ENCODE results near the gene FAM20B.

FAM20B gene

GRCh38 chr1:179092896-179093461, 67.3 kb downstream of the FAM20B start:
- DNase-seq (ENCODE audit: low spot score): no peak

- DNase-seq (ENCODE audit: low spot score): no peak
Observed at GRCh38 chr1:179094818-179095217, 69.1 kb downstream of the FAM20B start.

GRCh38 chr1:179095377-179095776, 69.7 kb downstream of the FAM20B start:
- no peak for DNase-seq (ENCODE audit: low spot score)

- DNase-seq (ENCODE audit: low spot score): no peak
Observed at GRCh38 chr1:179095924-179096323, 70.2 kb downstream of the FAM20B start.

GRCh38 chr1:179099891-179100290, 74.2 kb downstream of the FAM20B start:
- DNase-seq (ENCODE audit: low spot score): no peak

GRCh38 chr1:179101566-179101965, 75.9 kb downstream of the FAM20B start:
- DNase-seq (ENCODE audit: low spot score): no peak

- DNase-seq (ENCODE audit: low spot score): no peak
Observed at GRCh38 chr1:179103999-179104398, 78.3 kb downstream of the FAM20B start.

- DNase-seq (ENCODE audit: low spot score): no peak
Observed at GRCh38 chr1:179104611-179105250, 79.0 kb downstream of the FAM20B start.

GRCh38 chr1:179105393-179105792, 79.7 kb downstream of the FAM20B start:
- DNase-seq (ENCODE audit: low spot score): peak; percentile 39

- no peak for DNase-seq (ENCODE audit: low spot score)
Observed at GRCh38 chr1:179107706-179108629, 82.3 kb downstream of the FAM20B start.

- no peak for DNase-seq (ENCODE audit: low spot score)
Observed at GRCh38 chr1:179108644-179109043, 83.0 kb downstream of the FAM20B start.

GRCh38 chr1:179115181-179115580, 89.5 kb downstream of the FAM20B start:
- no peak for DNase-seq (ENCODE audit: low spot score)

- no peak for DNase-seq (ENCODE audit: low spot score)
Observed at GRCh38 chr1:179119513-179119912, 93.8 kb downstream of the FAM20B start.

- DNase-seq (ENCODE audit: low spot score): no peak
Observed at GRCh38 chr1:179120736-179121135, 95.0 kb downstream of the FAM20B start.

- DNase-seq (ENCODE audit: low spot score): peak; percentile 84
Observed at GRCh38 chr1:179121159-179121938, 95.7 kb downstream of the FAM20B start.

GRCh38 chr1:179124873-179125272, 99.2 kb downstream of the FAM20B start:
- DNase-seq (ENCODE audit: low spot score): no peak

All from NAMALWA (cell line).